ENCODE results near the gene RPS4Y2. TPM values are rescaled to one million over a fixed set of nuclear protein-coding genes. Genes with fewer than 3 reads are reported as not detected.

The RPS4Y2 gene
- total RNA-seq = not detected

GRCh38 chrY:20755808-20756207, at the start of gene RPS4Y2:
RPS4Y2 (plus strand) TSS chrY:20756108; CDS start chrY:20756164, 56 bp downstream.
- DNase-seq = no peak

- DNase-seq = no peak
Measured at GRCh38 chrY:20714391-20714790, 41.5 kb upstream of the RPS4Y2 start.

- DNase-seq = no peak
Measured at GRCh38 chrY:20726184-20726907, 29.6 kb upstream of the RPS4Y2 start.

- no peak for DNase-seq
Measured at GRCh38 chrY:20735200-20735599, 20.7 kb upstream of the RPS4Y2 start.

- DNase-seq = no peak
Measured at GRCh38 chrY:20739806-20740205, 16.1 kb upstream of the RPS4Y2 start.

- DNase-seq = no peak
Measured at GRCh38 chrY:20740609-20741008, 15.3 kb upstream of the RPS4Y2 start.

GRCh38 chrY:20745060-20745459, 10.8 kb upstream of the RPS4Y2 start:
- DNase-seq = no peak

- DNase-seq = no peak
Measured at GRCh38 chrY:20746919-20747318, 9.0 kb upstream of the RPS4Y2 start.

GRCh38 chrY:20763869-20764268, 8.0 kb downstream of the RPS4Y2 start:
- DNase-seq = no peak

- DNase-seq = no peak
Measured at GRCh38 chrY:20765117-20765516, 9.2 kb downstream of the RPS4Y2 start.

- no peak for DNase-seq
Measured at GRCh38 chrY:20770755-20771154, 14.8 kb downstream of the RPS4Y2 start.

GRCh38 chrY:20776104-20776503, 20.2 kb downstream of the RPS4Y2 start:
- DNase-seq = no peak

GRCh38 chrY:20780104-20780654, 24.3 kb downstream of the RPS4Y2 start:
- no peak for DNase-seq

- no peak for DNase-seq
Measured at GRCh38 chrY:20780776-20781175, 24.9 kb downstream of the RPS4Y2 start.

GRCh38 chrY:20781408-20781807, 25.5 kb downstream of the RPS4Y2 start:
- no peak for DNase-seq

- DNase-seq = no peak
Measured at GRCh38 chrY:20784965-20785364, 29.1 kb downstream of the RPS4Y2 start.

- no peak for DNase-seq
Measured at GRCh38 chrY:20787076-20787475, 31.2 kb downstream of the RPS4Y2 start.

GRCh38 chrY:20798351-20799049, 42.6 kb downstream of the RPS4Y2 start:
- no peak for DNase-seq

- DNase-seq = no peak
Measured at GRCh38 chrY:20802659-20803058, 46.8 kb downstream of the RPS4Y2 start.

- no peak for DNase-seq
Measured at GRCh38 chrY:20806243-20806642, 50.3 kb downstream of the RPS4Y2 start.

- no peak for DNase-seq
Measured at GRCh38 chrY:20813459-20813858, 57.6 kb downstream of the RPS4Y2 start.

- DNase-seq = no peak
Measured at GRCh38 chrY:20814794-20815193, 58.9 kb downstream of the RPS4Y2 start.

GRCh38 chrY:20817067-20817466, 61.2 kb downstream of the RPS4Y2 start:
- no peak for DNase-seq

All from occipital lobe (tissue), 2 donors.